ENCODE results near the gene PAN3.
A peak's percentile ranks its signal among the peaks of the same experiment; 100 is the strongest.

Gene PAN3

GRCh38 chr13:28110414-28110813, 27.9 kb upstream of the PAN3 start:
- no peaks in the 10 kb centered on the region for H3K27me3 ChIP-seq (ENCODE audit: control insufficient read depth in 1 of 2, insufficient read depth in 2 of 2, low read length in 2 of 2)
- no peak overlapping the region for H3K27ac ChIP-seq (ENCODE audit: low read length)
- no peaks in the 10 kb centered on the region for H3K9me3 ChIP-seq (ENCODE audit: control insufficient read depth in 2 of 2, low read length in 2 of 2)
- H3K9ac ChIP-seq (ENCODE audit: low read length in 2 of 2) = no peak overlapping the region
- no peaks in the 10 kb centered on the region for H3K4me1 ChIP-seq (ENCODE audit: control insufficient read depth, insufficient read depth, low read length)
- H3K36me3 ChIP-seq (ENCODE audit: control insufficient read depth in 2 of 2, insufficient read depth in 2 of 2, low read length in 2 of 2) = no peaks in the 10 kb centered on the region
- H3K4me3 ChIP-seq (ENCODE audit: low read length in 2 of 2) = no peak overlapping the region

GRCh38 chr13:28116736-28117135, 21.6 kb upstream of the PAN3 start:
- Histone ChIP-seq H3K9ac (ENCODE audit: low read length in 2 of 2) (no peak overlapping the region), H3K9me3 (ENCODE audit: control insufficient read depth in 2 of 2, low read length in 2 of 2) (no peaks in the 10 kb centered on the region), H3K4me1 (ENCODE audit: control insufficient read depth, insufficient read depth, low read length) (peaks cover 3% of the 10 kb centered on the region), H3K27ac (ENCODE audit: low read length) (no peak overlapping the region), H3K36me3 (ENCODE audit: control insufficient read depth in 2 of 2, insufficient read depth in 2 of 2, low read length in 2 of 2) (no peaks in the 10 kb centered on the region), H3K4me3 (ENCODE audit: low read length in 2 of 2) (no peak overlapping the region), H3K27me3 (ENCODE audit: control insufficient read depth in 1 of 2, insufficient read depth in 2 of 2, low read length in 2 of 2) (no peaks in the 10 kb centered on the region)

- H3K9me3 ChIP-seq (ENCODE audit: control insufficient read depth in 2 of 2, low read length in 2 of 2) = no peaks in the 10 kb centered on the region
- no peak overlapping the region for H3K27ac ChIP-seq (ENCODE audit: low read length)
- H3K9ac ChIP-seq (ENCODE audit: low read length in 2 of 2) = no peak overlapping the region
- H3K27me3 ChIP-seq (ENCODE audit: control insufficient read depth in 1 of 2, insufficient read depth in 2 of 2, low read length in 2 of 2) = no peaks in the 10 kb centered on the region
- H3K4me1 ChIP-seq (ENCODE audit: control insufficient read depth, insufficient read depth, low read length) = peaks cover 3% of the 10 kb centered on the region
- H3K4me3 ChIP-seq (ENCODE audit: low read length in 2 of 2) = no peak overlapping the region
- H3K36me3 ChIP-seq (ENCODE audit: control insufficient read depth in 2 of 2, insufficient read depth in 2 of 2, low read length in 2 of 2) = no peaks in the 10 kb centered on the region
These were observed 20.5 kb upstream of the PAN3 start for GRCh38 chr13:28117689-28118377.

- no peaks in the 10 kb centered on the region for H3K9me3 ChIP-seq (ENCODE audit: control insufficient read depth in 2 of 2, low read length in 2 of 2)
- H3K9ac ChIP-seq (ENCODE audit: low read length in 2 of 2) = no peak overlapping the region
- no peaks in the 10 kb centered on the region for H3K36me3 ChIP-seq (ENCODE audit: control insufficient read depth in 2 of 2, insufficient read depth in 2 of 2, low read length in 2 of 2)
- no peak overlapping the region for H3K27ac ChIP-seq (ENCODE audit: low read length)
- H3K4me3 ChIP-seq (ENCODE audit: low read length in 2 of 2) = no peak overlapping the region
- H3K4me1 ChIP-seq (ENCODE audit: control insufficient read depth, insufficient read depth, low read length) = peaks cover 3% of the 10 kb centered on the region
- H3K27me3 ChIP-seq (ENCODE audit: control insufficient read depth in 1 of 2, insufficient read depth in 2 of 2, low read length in 2 of 2) = no peaks in the 10 kb centered on the region
These were observed 18.0 kb upstream of the PAN3 start for GRCh38 chr13:28120317-28120716.

- H3K4me3 ChIP-seq (ENCODE audit: low read length in 2 of 2) = no peak overlapping the region
- H3K4me1 ChIP-seq (ENCODE audit: control insufficient read depth, insufficient read depth, low read length) = peaks cover 3% of the 10 kb centered on the region
- H3K9ac ChIP-seq (ENCODE audit: low read length in 2 of 2) = no peak overlapping the region
- H3K27ac ChIP-seq (ENCODE audit: low read length) = no peak overlapping the region
- no peaks in the 10 kb centered on the region for H3K9me3 ChIP-seq (ENCODE audit: control insufficient read depth in 2 of 2, low read length in 2 of 2)
- no peaks in the 10 kb centered on the region for H3K36me3 ChIP-seq (ENCODE audit: control insufficient read depth in 2 of 2, insufficient read depth in 2 of 2, low read length in 2 of 2)
- H3K27me3 ChIP-seq (ENCODE audit: control insufficient read depth in 1 of 2, insufficient read depth in 2 of 2, low read length in 2 of 2) = no peaks in the 10 kb centered on the region
These were observed 17.1 kb upstream of the PAN3 start for GRCh38 chr13:28121224-28121623.

- no peak overlapping the region for H3K4me3 ChIP-seq (ENCODE audit: low read length in 2 of 2)
- H3K9ac ChIP-seq (ENCODE audit: low read length in 2 of 2) = no peak overlapping the region
- no peaks in the 10 kb centered on the region for H3K9me3 ChIP-seq (ENCODE audit: control insufficient read depth in 2 of 2, low read length in 2 of 2)
- H3K36me3 ChIP-seq (ENCODE audit: control insufficient read depth in 2 of 2, insufficient read depth in 2 of 2, low read length in 2 of 2) = no peaks in the 10 kb centered on the region
- no peaks in the 10 kb centered on the region for H3K27me3 ChIP-seq (ENCODE audit: control insufficient read depth in 1 of 2, insufficient read depth in 2 of 2, low read length in 2 of 2)
- no peaks in the 10 kb centered on the region for H3K4me1 ChIP-seq (ENCODE audit: control insufficient read depth, insufficient read depth, low read length)
- H3K27ac ChIP-seq (ENCODE audit: low read length) = no peak overlapping the region
These were observed 10.3 kb upstream of the PAN3 start for GRCh38 chr13:28128030-28128429.

GRCh38 chr13:28128926-28129325, 9.4 kb upstream of the PAN3 start:
- Histone ChIP-seq H3K27me3 (ENCODE audit: control insufficient read depth in 1 of 2, insufficient read depth in 2 of 2, low read length in 2 of 2) (no peaks in the 10 kb centered on the region), H3K4me1 (ENCODE audit: control insufficient read depth, insufficient read depth, low read length) (no peaks in the 10 kb centered on the region), H3K9ac (ENCODE audit: low read length in 2 of 2) (no peak overlapping the region), H3K4me3 (ENCODE audit: low read length in 2 of 2) (no peak overlapping the region), H3K9me3 (ENCODE audit: control insufficient read depth in 2 of 2, low read length in 2 of 2) (no peaks in the 10 kb centered on the region), H3K27ac (ENCODE audit: low read length) (no peak overlapping the region), H3K36me3 (ENCODE audit: control insufficient read depth in 2 of 2, insufficient read depth in 2 of 2, low read length in 2 of 2) (no peaks in the 10 kb centered on the region)

- Histone ChIP-seq H3K9ac (ENCODE audit: low read length in 2 of 2) (no peak overlapping the region), H3K4me3 (ENCODE audit: low read length in 2 of 2) (no peak overlapping the region), H3K27me3 (ENCODE audit: control insufficient read depth in 1 of 2, insufficient read depth in 2 of 2, low read length in 2 of 2) (no peaks in the 10 kb centered on the region), H3K36me3 (ENCODE audit: control insufficient read depth in 2 of 2, insufficient read depth in 2 of 2, low read length in 2 of 2) (no peaks in the 10 kb centered on the region), H3K9me3 (ENCODE audit: control insufficient read depth in 2 of 2, low read length in 2 of 2) (no peaks in the 10 kb centered on the region), H3K27ac (ENCODE audit: low read length) (no peak overlapping the region), H3K4me1 (ENCODE audit: control insufficient read depth, insufficient read depth, low read length) (no peaks in the 10 kb centered on the region)
These were observed 8.2 kb upstream of the PAN3 start for GRCh38 chr13:28129911-28130693.

- no peaks in the 10 kb centered on the region for H3K4me1 ChIP-seq (ENCODE audit: control insufficient read depth, insufficient read depth, low read length)
- H3K36me3 ChIP-seq (ENCODE audit: control insufficient read depth in 2 of 2, insufficient read depth in 2 of 2, low read length in 2 of 2) = no peaks in the 10 kb centered on the region
- H3K9ac ChIP-seq (ENCODE audit: low read length in 2 of 2) = no peak overlapping the region
- no peaks in the 10 kb centered on the region for H3K27me3 ChIP-seq (ENCODE audit: control insufficient read depth in 1 of 2, insufficient read depth in 2 of 2, low read length in 2 of 2)
- no peak overlapping the region for H3K4me3 ChIP-seq (ENCODE audit: low read length in 2 of 2)
- H3K9me3 ChIP-seq (ENCODE audit: control insufficient read depth in 2 of 2, low read length in 2 of 2) = no peaks in the 10 kb centered on the region
- H3K27ac ChIP-seq (ENCODE audit: low read length) = no peak overlapping the region
These were observed 6.7 kb upstream of the PAN3 start for GRCh38 chr13:28131646-28132045.

GRCh38 chr13:28136916-28137315, 1.4 kb upstream of the PAN3 start:
- H3K4me3 ChIP-seq (ENCODE audit: low read length in 2 of 2) = peak overlapping the region; percentile 87 to 92
- H3K4me1 ChIP-seq (ENCODE audit: control insufficient read depth, insufficient read depth, low read length) = peaks cover 3% of the 10 kb centered on the region
- peak overlapping the region in 1 of 2 donors; percentile 94 for H3K9ac ChIP-seq (ENCODE audit: low read length in 2 of 2)
- H3K9me3 ChIP-seq (ENCODE audit: control insufficient read depth in 2 of 2, low read length in 2 of 2) = no peaks in the 10 kb centered on the region
- H3K27ac ChIP-seq (ENCODE audit: low read length) = no peak overlapping the region
- H3K27me3 ChIP-seq (ENCODE audit: control insufficient read depth in 1 of 2, insufficient read depth in 2 of 2, low read length in 2 of 2) = no peaks in the 10 kb centered on the region
- no peaks in the 10 kb centered on the region for H3K36me3 ChIP-seq (ENCODE audit: control insufficient read depth in 2 of 2, insufficient read depth in 2 of 2, low read length in 2 of 2)

- Histone ChIP-seq H3K36me3 (ENCODE audit: control insufficient read depth in 2 of 2, insufficient read depth in 2 of 2, low read length in 2 of 2) (no peaks in the 10 kb centered on the region), H3K27ac (ENCODE audit: low read length) (peak overlapping the region; percentile 89), H3K4me1 (ENCODE audit: control insufficient read depth, insufficient read depth, low read length) (peaks cover 3% of the 10 kb centered on the region), H3K9ac (ENCODE audit: low read length in 2 of 2) (peak overlapping the region; percentile 94), H3K9me3 (ENCODE audit: control insufficient read depth in 2 of 2, low read length in 2 of 2) (no peaks in the 10 kb centered on the region), H3K4me3 (ENCODE audit: low read length in 2 of 2) (peak overlapping the region; percentile 87 to 92), H3K27me3 (ENCODE audit: control insufficient read depth in 1 of 2, insufficient read depth in 2 of 2, low read length in 2 of 2) (no peaks in the 10 kb centered on the region)
These were observed 749 bp upstream of the PAN3 start for GRCh38 chr13:28137596-28137995.
